ENCODE measurements around the gene COL4A2. TPM values are rescaled to one million over a fixed set of nuclear protein-coding genes. Genes with fewer than 3 reads are reported as not detected.

The COL4A2 gene
- total RNA-seq, 1 experiment from 2014 or later, result 74.5 TPM

DNA sequence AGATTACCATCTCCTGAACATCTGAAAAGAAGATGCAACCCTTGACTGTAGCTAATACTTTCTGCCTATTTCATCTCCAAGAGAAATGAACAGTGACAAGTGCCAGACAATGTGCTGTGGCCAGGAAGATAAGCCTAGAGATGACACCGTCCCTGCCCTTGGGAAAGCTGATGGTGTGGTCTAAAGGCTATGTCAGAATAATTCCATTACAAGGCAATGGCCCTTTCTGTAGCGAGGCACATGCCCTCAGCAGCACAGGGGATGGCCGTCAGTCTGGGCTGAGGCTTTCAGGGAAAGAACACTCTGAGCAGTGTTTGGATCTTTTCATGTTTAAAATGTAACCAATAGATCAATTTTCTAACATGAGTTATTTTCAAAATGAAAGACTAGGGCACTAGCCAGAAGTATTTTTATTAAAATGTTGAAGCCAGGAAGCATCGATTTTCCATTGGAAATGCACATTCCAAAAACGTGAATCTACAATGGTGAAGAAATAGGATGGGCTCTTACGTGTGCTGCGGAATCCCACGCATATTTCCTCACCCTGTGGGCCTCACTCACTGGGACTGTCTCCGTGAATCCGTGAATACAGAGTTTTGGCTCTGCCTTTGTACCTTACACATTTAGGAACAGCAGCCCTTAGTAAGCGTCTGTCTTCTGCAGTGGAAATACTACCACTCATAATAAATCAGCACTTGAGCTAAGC lies 22.2 kb upstream of the COL4A2 start:
- Histone ChIP-seq H3K27me3 (ENCODE audit: low read length) (no peaks in the 10 kb centered on the region), H3K4me2 (ENCODE audit: low read length) (no peak overlapping the region), H2AFZ (ENCODE audit: low read length) (no peak overlapping the region), H3K36me3 (ENCODE audit: low read depth, low read length) (no peaks in the 10 kb centered on the region), H3K9me3 (ENCODE audit: low read length) (no peaks in the 10 kb centered on the region), H3K9me2 (replicated peaks; ENCODE audit: low read length) (no peaks in the 10 kb centered on the region), H3K4me3 (ENCODE audit: low read length) (no peak overlapping the region), H3F3A (ENCODE audit: low read length, unreplicated experiment) (no peaks in the 10 kb centered on the region), H3K9ac (ENCODE audit: low read length) (no peak overlapping the region), H3K79me2 (ENCODE audit: low read length) (no peaks in the 10 kb centered on the region), H4K20me1 (ENCODE audit: low read length) (no peaks in the 10 kb centered on the region), H3K27ac (ENCODE audit: low read length) (no peak overlapping the region), H3K4me1 (ENCODE audit: insufficient read depth, low read length) (no peaks in the 10 kb centered on the region)
- no TSS peak for BruUV-seq (replicated peaks)
- DNase-seq (no peak), ATAC-seq (no peak)
- ChIA-PET POLR2A (ENCODE audit: unreplicated experiment) (interaction anchor here (0.5 kb wide), 1 partner anchor 10 kb away, joined by 26 read pairs; no protein-coding TSS in a partner anchor), CTCF (no interaction called here)
- TF ChIP-seq, protein P1, sequence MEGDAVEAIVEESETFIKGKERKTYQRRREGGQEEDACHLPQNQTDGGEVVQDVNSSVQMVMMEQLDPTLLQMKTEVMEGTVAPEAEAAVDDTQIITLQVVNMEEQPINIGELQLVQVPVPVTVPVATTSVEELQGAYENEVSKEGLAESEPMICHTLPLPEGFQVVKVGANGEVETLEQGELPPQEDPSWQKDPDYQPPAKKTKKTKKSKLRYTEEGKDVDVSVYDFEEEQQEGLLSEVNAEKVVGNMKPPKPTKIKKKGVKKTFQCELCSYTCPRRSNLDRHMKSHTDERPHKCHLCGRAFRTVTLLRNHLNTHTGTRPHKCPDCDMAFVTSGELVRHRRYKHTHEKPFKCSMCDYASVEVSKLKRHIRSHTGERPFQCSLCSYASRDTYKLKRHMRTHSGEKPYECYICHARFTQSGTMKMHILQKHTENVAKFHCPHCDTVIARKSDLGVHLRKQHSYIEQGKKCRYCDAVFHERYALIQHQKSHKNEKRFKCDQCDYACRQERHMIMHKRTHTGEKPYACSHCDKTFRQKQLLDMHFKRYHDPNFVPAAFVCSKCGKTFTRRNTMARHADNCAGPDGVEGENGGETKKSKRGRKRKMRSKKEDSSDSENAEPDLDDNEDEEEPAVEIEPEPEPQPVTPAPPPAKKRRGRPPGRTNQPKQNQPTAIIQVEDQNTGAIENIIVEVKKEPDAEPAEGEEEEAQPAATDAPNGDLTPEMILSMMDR (conservative IDR thresholded peaks at IDR 0.05; ENCODE audit: low read depth, low read length), result no peak
- no peak for TF ChIP-seq EZH2 (IDR thresholded peaks at IDR 0.05; ENCODE audit: low read length, unreplicated experiment)
- TF ChIP-seq EZH2phosphoT487 (IDR thresholded peaks at IDR 0.05; ENCODE audit: borderline replicate concordance, low read length), result no peak
- intact Hi-C loops (cut with micrococcal nuclease), result no loop called here

GRCh38 chr13:110285991-110286832 lies 20.9 kb upstream of the COL4A2 start:
- POLR2A ChIA-PET (ENCODE audit: unreplicated experiment), result no interaction called here
- Histone ChIP-seq H3K36me3 (ENCODE audit: low read depth, low read length) (no peaks in the 10 kb centered on the region), H3K79me2 (ENCODE audit: low read length) (no peaks in the 10 kb centered on the region), H3K9me2 (replicated peaks; ENCODE audit: low read length) (no peaks in the 10 kb centered on the region), H3K4me3 (ENCODE audit: low read length) (no peak overlapping the region), H3K4me2 (ENCODE audit: low read length) (no peak overlapping the region), H4K20me1 (ENCODE audit: low read length) (no peaks in the 10 kb centered on the region), H3K9ac (ENCODE audit: low read length) (no peak overlapping the region), H3K4me1 (ENCODE audit: insufficient read depth, low read length) (no peaks in the 10 kb centered on the region), H3K27me3 (ENCODE audit: low read length) (no peaks in the 10 kb centered on the region), H3K9me3 (ENCODE audit: low read length) (no peaks in the 10 kb centered on the region), H3F3A (ENCODE audit: low read length, unreplicated experiment) (no peaks in the 10 kb centered on the region), H2AFZ (ENCODE audit: low read length) (no peak overlapping the region), H3K27ac (ENCODE audit: low read length) (no peak overlapping the region)
- TF ChIP-seq EZH2 (IDR thresholded peaks at IDR 0.05; ENCODE audit: low read length, unreplicated experiment), result no peak
- no peak for TF ChIP-seq EZH2phosphoT487 (IDR thresholded peaks at IDR 0.05; ENCODE audit: borderline replicate concordance, low read length)
- TF ChIP-seq, protein P1 (conservative IDR thresholded peaks at IDR 0.05; ENCODE audit: low read depth, low read length), result no peak
- CTCF ChIA-PET, result no interaction called here
- DNase-seq, result no peak
- no peak for ATAC-seq
- BruUV-seq (replicated peaks), result no TSS peak
- intact Hi-C loops (cut with micrococcal nuclease), result no loop called here
